ENCODE data around the gene CARMIL1. TPM values are rescaled to one million over a fixed set of nuclear protein-coding genes. Genes with fewer than 3 reads are reported as not detected.

CARMIL1 gene
- polyA plus RNA-seq, 1 of the 3 experiments (the other 2 are of a cell fraction): 1.7 TPM

DNA sequence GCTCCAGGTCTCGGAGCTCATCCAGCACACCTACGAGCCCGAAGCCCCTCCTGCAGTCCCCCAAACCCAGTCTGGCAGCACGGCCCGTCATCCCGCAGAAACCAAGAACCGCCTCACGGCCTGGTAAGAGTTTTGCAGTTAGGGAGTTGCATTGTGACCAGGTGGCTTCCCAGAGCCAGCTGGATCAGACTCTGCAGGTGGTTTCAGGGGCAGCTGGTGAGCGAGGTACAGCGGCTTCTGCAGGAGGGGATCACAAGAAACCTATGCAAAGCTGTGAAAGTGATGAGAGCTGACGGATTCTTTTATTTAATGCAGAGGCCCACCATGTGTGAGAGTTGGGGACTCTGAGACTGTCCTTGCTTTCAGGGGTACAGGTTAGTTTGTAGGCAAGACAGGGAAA lies 327.0 kb downstream of the CARMIL1 start (continued):
- TF ChIP-seq, protein P1, sequence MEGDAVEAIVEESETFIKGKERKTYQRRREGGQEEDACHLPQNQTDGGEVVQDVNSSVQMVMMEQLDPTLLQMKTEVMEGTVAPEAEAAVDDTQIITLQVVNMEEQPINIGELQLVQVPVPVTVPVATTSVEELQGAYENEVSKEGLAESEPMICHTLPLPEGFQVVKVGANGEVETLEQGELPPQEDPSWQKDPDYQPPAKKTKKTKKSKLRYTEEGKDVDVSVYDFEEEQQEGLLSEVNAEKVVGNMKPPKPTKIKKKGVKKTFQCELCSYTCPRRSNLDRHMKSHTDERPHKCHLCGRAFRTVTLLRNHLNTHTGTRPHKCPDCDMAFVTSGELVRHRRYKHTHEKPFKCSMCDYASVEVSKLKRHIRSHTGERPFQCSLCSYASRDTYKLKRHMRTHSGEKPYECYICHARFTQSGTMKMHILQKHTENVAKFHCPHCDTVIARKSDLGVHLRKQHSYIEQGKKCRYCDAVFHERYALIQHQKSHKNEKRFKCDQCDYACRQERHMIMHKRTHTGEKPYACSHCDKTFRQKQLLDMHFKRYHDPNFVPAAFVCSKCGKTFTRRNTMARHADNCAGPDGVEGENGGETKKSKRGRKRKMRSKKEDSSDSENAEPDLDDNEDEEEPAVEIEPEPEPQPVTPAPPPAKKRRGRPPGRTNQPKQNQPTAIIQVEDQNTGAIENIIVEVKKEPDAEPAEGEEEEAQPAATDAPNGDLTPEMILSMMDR (IDR thresholded peaks at IDR 0.05): no peak

DNA sequence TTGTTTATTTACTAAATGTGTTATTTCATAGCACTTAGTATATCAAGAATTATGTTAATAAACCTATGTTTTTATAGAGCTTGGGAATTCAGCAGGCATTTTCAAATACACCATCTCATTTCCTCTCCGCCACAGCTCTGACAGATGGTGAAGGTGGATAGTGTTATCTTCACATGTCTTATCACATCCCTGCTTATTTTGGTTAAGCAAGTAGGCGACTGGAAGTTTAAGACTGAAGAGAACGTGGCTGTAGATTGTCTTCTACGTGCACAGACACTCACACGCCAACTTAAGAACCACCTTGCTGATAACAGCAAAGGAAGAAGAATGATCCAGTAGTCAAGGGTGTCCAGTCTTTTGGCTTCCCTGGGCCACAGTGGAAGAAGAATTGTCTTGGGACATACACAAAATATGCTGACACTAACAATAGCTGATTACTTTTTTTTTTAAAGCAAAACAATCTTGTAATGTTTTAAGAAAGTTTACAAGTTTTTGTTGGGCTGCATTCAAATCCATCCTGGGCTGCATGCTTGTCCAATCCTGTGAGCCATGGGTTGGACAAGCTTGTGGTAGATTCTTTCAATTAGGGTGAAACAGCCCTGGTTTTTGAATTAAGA lies 329.5 kb downstream of the CARMIL1 start:
- TF ChIP-seq SIN3A (IDR thresholded peaks at IDR 0.05; ENCODE audit: borderline replicate concordance, low read depth, low read length): no peak
- no peak for TF ChIP-seq TAF1 (IDR thresholded peaks at IDR 0.05; ENCODE audit: borderline replicate concordance, low read depth, low read length)
- TF ChIP-seq FOXJ3 (CRISPR knock-in tag; IDR thresholded peaks at IDR 0.05): no peak
- TF ChIP-seq, protein P2, sequence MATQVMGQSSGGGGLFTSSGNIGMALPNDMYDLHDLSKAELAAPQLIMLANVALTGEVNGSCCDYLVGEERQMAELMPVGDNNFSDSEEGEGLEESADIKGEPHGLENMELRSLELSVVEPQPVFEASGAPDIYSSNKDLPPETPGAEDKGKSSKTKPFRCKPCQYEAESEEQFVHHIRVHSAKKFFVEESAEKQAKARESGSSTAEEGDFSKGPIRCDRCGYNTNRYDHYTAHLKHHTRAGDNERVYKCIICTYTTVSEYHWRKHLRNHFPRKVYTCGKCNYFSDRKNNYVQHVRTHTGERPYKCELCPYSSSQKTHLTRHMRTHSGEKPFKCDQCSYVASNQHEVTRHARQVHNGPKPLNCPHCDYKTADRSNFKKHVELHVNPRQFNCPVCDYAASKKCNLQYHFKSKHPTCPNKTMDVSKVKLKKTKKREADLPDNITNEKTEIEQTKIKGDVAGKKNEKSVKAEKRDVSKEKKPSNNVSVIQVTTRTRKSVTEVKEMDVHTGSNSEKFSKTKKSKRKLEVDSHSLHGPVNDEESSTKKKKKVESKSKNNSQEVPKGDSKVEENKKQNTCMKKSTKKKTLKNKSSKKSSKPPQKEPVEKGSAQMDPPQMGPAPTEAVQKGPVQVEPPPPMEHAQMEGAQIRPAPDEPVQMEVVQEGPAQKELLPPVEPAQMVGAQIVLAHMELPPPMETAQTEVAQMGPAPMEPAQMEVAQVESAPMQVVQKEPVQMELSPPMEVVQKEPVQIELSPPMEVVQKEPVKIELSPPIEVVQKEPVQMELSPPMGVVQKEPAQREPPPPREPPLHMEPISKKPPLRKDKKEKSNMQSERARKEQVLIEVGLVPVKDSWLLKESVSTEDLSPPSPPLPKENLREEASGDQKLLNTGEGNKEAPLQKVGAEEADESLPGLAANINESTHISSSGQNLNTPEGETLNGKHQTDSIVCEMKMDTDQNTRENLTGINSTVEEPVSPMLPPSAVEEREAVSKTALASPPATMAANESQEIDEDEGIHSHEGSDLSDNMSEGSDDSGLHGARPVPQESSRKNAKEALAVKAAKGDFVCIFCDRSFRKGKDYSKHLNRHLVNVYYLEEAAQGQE (IDR thresholded peaks at IDR 0.05; ENCODE audit: low read depth, low read length): no peak
- no peak for TF ChIP-seq GATA2 (CRISPR knock-in tag; IDR thresholded peaks at IDR 0.05)
- no peak for TF ChIP-seq TEAD4 (IDR thresholded peaks at IDR 0.05; ENCODE audit: borderline replicate concordance, insufficient read depth)
- TF ChIP-seq, protein P3, sequence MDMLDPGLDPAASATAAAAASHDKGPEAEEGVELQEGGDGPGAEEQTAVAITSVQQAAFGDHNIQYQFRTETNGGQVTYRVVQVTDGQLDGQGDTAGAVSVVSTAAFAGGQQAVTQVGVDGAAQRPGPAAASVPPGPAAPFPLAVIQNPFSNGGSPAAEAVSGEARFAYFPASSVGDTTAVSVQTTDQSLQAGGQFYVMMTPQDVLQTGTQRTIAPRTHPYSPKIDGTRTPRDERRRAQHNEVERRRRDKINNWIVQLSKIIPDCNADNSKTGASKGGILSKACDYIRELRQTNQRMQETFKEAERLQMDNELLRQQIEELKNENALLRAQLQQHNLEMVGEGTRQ (IDR thresholded peaks at IDR 0.05; ENCODE audit: borderline replicate concordance, low read depth, low read length): no peak
- no peak for TF ChIP-seq RAD21 (IDR thresholded peaks at IDR 0.05; ENCODE audit: low read length)
- TF ChIP-seq, protein P4, sequence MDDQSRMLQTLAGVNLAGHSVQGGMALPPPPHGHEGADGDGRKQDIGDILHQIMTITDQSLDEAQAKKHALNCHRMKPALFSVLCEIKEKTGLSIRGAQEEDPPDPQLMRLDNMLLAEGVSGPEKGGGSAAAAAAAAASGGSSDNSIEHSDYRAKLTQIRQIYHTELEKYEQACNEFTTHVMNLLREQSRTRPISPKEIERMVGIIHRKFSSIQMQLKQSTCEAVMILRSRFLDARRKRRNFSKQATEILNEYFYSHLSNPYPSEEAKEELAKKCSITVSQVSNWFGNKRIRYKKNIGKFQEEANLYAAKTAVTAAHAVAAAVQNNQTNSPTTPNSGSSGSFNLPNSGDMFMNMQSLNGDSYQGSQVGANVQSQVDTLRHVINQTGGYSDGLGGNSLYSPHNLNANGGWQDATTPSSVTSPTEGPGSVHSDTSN (IDR thresholded peaks at IDR 0.05): no peak
- no peak for TF ChIP-seq RXRA (IDR thresholded peaks at IDR 0.05; ENCODE audit: borderline replicate concordance, low read depth)
- no peak for TF ChIP-seq CHD2 (IDR thresholded peaks at IDR 0.05; ENCODE audit: low read length, partially characterized antibody)
- TF ChIP-seq, protein P1 (IDR thresholded peaks at IDR 0.05): no peak
- TF ChIP-seq GABPA (IDR thresholded peaks at IDR 0.05; ENCODE audit: low read depth): no peak
- TF ChIP-seq FOSL2 (IDR thresholded peaks at IDR 0.05; ENCODE audit: borderline replicate concordance, low read depth): no peak
- Histone ChIP-seq H3K9me3 (no peaks in the 10 kb centered on the region), H3K36me3 (replicated peaks in 1 of 2; ENCODE audit: control insufficient read depth in 1 of 2, insufficient read depth in 2 of 2, low read length in 1 of 2) (no peaks in the 10 kb centered on the region), H3K9me2 (no peaks in the 10 kb centered on the region), H2AFZ (ENCODE audit: low read depth) (no peak overlapping the region), H3K4me1 (ENCODE audit: control insufficient read depth in 1 of 2, insufficient read depth in 2 of 2, low read depth in 1 of 2, low read length in 1 of 2) (no peaks in the 10 kb centered on the region), H3K4me3 (ENCODE audit: low read depth in 2 of 2, low read length in 1 of 2) (no peak overlapping the region), H4K20me1 (ENCODE audit: insufficient read depth) (no peaks in the 10 kb centered on the region), H3K27me3 (ENCODE audit: insufficient read depth) (no peaks in the 10 kb centered on the region), H3K9ac (no peak overlapping the region), H3K79me2 (ENCODE audit: insufficient read depth) (no peaks in the 10 kb centered on the region), H3K4me2 (no peak overlapping the region), H3K27ac (ENCODE audit: low read depth in 2 of 2, low read length in 1 of 2) (no peak overlapping the region), H3F3A (replicated peaks; ENCODE audit: insufficient read depth) (no peaks in the 10 kb centered on the region)
- 94% methylated on average over 5 of the region's 5 CpGs for WGBS (ENCODE audit: low lambda C conversion rate)
- ChIA-PET POLR2A (no interaction called here), CTCF (interaction anchor here (0.8 to 1.5 kb wide), 4 partner anchors 53 to 395 kb away, joined by 3 to 5 read pairs (median 4); no protein-coding TSS in a partner anchor)
- no peak for DNase-seq
